ENCODE data around the gene APLF. TPM values are rescaled to one million over a fixed set of nuclear protein-coding genes. Genes with fewer than 3 reads are reported as not detected.

APLF gene
- total RNA-seq, 1 donor from 2014 or later = 11.6 TPM

GRCh38 chr2:68428746-68429145 is 38.6 kb upstream of the APLF start:
- Mint-ChIP-seq H3K27me3 (peaks cover 20% of the 10 kb centered on the region), H3K36me3 (ENCODE audit: insufficient read depth) (no peaks in the 10 kb centered on the region), H3K4me1 (ENCODE audit: low read depth) (no peaks in the 10 kb centered on the region), H3K27ac (no peak overlapping the region), H3K4me3 (ENCODE audit: low read depth) (no peak overlapping the region), H3K9me3 (ENCODE audit: low read depth) (no peaks in the 10 kb centered on the region)
- TF ChIP-seq CTCF (IDR thresholded peaks at IDR 0.05; ENCODE audit: unreplicated experiment) = no peak
- no peak for DNase-seq (ENCODE audit: low spot score, unreplicated experiment)

GRCh38 chr2:68429311-68429826 is 38.0 kb upstream of the APLF start:
- Mint-ChIP-seq H3K4me1 (ENCODE audit: low read depth) (no peaks in the 10 kb centered on the region), H3K9me3 (ENCODE audit: low read depth) (no peaks in the 10 kb centered on the region), H3K27ac (no peak overlapping the region), H3K27me3 (peaks cover 20% of the 10 kb centered on the region), H3K4me3 (ENCODE audit: low read depth) (no peak overlapping the region), H3K36me3 (ENCODE audit: insufficient read depth) (no peaks in the 10 kb centered on the region)
- no peak for TF ChIP-seq CTCF (IDR thresholded peaks at IDR 0.05; ENCODE audit: unreplicated experiment)
- no peak for DNase-seq (ENCODE audit: low spot score, unreplicated experiment)

GRCh38 chr2:68431316-68431972 is 35.9 kb upstream of the APLF start:
- Mint-ChIP-seq H3K4me3 (ENCODE audit: low read depth) (no peak overlapping the region), H3K27ac (no peak overlapping the region), H3K9me3 (ENCODE audit: low read depth) (no peaks in the 10 kb centered on the region), H3K27me3 (peaks cover 27% of the 10 kb centered on the region), H3K4me1 (ENCODE audit: low read depth) (no peaks in the 10 kb centered on the region), H3K36me3 (ENCODE audit: insufficient read depth) (no peaks in the 10 kb centered on the region)
- TF ChIP-seq CTCF (IDR thresholded peaks at IDR 0.05; ENCODE audit: unreplicated experiment) = no peak
- no peak for DNase-seq (ENCODE audit: low spot score, unreplicated experiment)

GRCh38 chr2:68432696-68433658 is 34.4 kb upstream of the APLF start:
- DNase-seq (ENCODE audit: low spot score, unreplicated experiment) = no peak
- no peak for TF ChIP-seq CTCF (IDR thresholded peaks at IDR 0.05; ENCODE audit: unreplicated experiment)
- H3K4me3 Mint-ChIP-seq (ENCODE audit: low read depth) = no peak overlapping the region
- H3K27me3 Mint-ChIP-seq = peaks cover 28% of the 10 kb centered on the region
- H3K4me1 Mint-ChIP-seq (ENCODE audit: low read depth) = no peaks in the 10 kb centered on the region
- H3K36me3 Mint-ChIP-seq (ENCODE audit: insufficient read depth) = no peaks in the 10 kb centered on the region
- H3K9me3 Mint-ChIP-seq (ENCODE audit: low read depth) = no peaks in the 10 kb centered on the region
- no peak overlapping the region for H3K27ac Mint-ChIP-seq

GRCh38 chr2:68434981-68435380 is 32.4 kb upstream of the APLF start:
- Mint-ChIP-seq H3K27ac (no peak overlapping the region), H3K4me1 (ENCODE audit: low read depth) (peaks cover 2% of the 10 kb centered on the region), H3K27me3 (peaks cover 31% of the 10 kb centered on the region), H3K9me3 (ENCODE audit: low read depth) (no peaks in the 10 kb centered on the region), H3K36me3 (ENCODE audit: insufficient read depth) (no peaks in the 10 kb centered on the region), H3K4me3 (ENCODE audit: low read depth) (no peak overlapping the region)
- TF ChIP-seq CTCF (IDR thresholded peaks at IDR 0.05; ENCODE audit: unreplicated experiment) = no peak
- no peak for DNase-seq (ENCODE audit: low spot score, unreplicated experiment)
